Measurements from ENCODE around the gene NOC2L. TPM values are rescaled to one million over a fixed set of nuclear protein-coding genes. Genes with fewer than 3 reads are reported as not detected.
"Not testable (repeated sequence)": the region's sequence is repeated elsewhere in the genome, so short reads cannot be mapped to it uniquely, and the experiment has no call there.

NOC2L gene
- total RNA-seq, 1 donor from 2014 or later = 69.8 TPM

DNA sequence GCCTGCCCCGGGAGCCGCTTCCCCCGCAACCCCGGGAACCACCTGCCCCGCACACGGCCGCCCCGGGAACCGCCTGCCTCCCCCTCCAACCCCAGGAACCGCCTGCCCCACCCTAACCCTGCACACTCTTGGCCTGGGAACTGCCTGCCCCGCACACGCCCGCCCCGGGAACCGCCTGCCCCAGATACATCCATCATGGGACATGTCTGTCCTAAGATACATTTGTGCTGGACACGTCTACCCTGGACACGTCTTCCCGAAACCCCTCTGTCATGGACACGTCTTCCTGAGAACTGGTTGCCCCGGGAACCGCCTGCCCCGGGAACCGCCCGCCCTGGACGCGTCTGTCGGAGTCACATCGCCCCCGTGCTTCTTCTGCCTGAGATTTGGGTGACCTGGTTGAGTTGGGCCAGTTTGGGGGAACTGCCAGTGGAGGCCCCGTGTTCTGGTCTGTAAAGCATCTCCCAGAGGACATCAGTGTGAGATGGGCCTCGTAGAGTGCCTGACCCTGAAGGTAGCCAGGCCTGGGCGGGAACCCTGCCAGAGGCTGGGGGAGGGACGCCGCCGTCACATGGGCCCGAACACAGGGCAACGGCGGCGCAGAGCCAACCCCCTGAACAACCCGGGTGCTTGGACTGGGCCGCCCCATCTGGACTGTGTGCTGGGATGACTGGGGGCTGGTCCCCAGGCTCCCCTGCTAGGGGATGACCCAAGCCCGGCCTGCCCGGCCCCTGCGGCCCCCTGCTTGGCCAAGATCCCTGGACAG lies 19.2 kb upstream of the NOC2L start:
- Mint-ChIP-seq H3K4me1 (peaks cover 9% of the 10 kb centered on the region), H3K36me3 (peaks cover 6% of the 10 kb centered on the region), H3K4me3 (peak overlapping the region; percentile 45), H3K27ac (peak overlapping the region; percentile 82), H3K27me3 (ENCODE audit: low read depth) (peaks cover 7% of the 10 kb centered on the region), H3K9me3 (peaks cover 3% of the 10 kb centered on the region)
- TF ChIP-seq, protein P1, sequence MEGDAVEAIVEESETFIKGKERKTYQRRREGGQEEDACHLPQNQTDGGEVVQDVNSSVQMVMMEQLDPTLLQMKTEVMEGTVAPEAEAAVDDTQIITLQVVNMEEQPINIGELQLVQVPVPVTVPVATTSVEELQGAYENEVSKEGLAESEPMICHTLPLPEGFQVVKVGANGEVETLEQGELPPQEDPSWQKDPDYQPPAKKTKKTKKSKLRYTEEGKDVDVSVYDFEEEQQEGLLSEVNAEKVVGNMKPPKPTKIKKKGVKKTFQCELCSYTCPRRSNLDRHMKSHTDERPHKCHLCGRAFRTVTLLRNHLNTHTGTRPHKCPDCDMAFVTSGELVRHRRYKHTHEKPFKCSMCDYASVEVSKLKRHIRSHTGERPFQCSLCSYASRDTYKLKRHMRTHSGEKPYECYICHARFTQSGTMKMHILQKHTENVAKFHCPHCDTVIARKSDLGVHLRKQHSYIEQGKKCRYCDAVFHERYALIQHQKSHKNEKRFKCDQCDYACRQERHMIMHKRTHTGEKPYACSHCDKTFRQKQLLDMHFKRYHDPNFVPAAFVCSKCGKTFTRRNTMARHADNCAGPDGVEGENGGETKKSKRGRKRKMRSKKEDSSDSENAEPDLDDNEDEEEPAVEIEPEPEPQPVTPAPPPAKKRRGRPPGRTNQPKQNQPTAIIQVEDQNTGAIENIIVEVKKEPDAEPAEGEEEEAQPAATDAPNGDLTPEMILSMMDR (IDR thresholded peaks at IDR 0.05; ENCODE audit: unreplicated experiment) = no peak
- DNase-seq (ENCODE audit: low spot score in 2 of 2, unreplicated experiment in 2 of 2) = no peak

DNA sequence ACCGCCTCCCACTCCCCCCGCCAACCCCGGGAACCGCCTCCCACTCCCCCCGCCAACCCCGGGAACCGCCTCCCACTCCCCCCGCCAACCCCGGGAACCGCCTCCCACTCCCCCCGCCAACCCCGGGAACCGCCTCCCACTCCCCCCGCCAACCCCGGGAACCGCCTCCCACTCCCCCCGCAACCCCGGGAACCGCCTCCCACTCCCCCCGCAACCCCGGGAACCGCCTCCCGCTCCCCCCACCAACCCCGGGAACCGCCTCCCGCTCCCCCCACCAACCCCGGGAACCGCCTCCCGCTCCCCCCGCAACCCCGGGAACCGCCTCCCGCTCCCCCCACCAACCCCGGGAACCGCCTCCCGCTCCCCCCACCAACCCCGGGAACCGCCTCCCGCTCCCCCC lies 17.7 kb upstream of the NOC2L start:
- not testable (repeated sequence) for H3K27ac Mint-ChIP-seq; H3K4me3 Mint-ChIP-seq; DNase-seq (ENCODE audit: low spot score in 2 of 2, unreplicated experiment in 2 of 2); H3K27me3 Mint-ChIP-seq (ENCODE audit: low read depth); H3K36me3 Mint-ChIP-seq; H3K9me3 Mint-ChIP-seq; H3K4me1 Mint-ChIP-seq

DNA sequence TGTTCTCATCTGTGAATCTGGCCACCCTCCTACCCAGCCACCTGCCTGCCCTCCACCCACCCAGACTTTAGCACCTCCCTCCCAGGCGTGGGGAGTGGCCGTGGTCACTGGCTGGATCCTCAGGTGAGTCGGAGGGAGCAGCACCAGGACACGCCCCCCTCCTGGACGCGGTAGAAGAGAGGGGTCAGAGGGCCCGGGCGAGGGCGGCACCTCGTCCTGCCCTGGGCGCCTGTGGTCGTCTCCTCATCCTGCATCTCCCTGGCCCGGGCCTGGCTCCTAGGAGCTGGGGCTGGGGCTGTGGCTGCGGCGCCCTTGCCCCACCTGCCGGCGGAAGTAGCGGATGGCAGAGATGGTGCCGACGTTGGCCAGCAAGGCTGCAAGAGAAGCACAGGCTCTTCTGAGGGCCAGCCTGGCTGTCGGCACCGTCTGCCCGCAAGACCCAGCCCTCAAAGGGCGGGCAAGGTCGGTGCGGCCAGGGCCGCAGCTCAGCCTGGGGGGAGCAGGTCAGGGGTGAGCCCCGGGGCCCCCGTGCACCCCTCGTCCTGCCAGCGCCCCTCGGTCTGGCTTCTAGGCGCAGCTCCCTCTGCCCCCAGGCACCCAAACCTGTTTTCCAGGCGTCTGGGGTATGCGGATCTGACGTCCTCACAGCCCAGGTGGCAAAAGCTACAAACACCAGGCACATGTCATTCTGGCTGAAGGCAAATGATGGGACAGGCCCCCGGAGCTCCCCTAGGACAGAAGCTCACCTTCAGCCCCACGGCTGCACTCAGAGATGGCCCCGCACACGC lies 17.0 kb upstream of the NOC2L start:
- Mint-ChIP-seq H3K27me3 (ENCODE audit: low read depth) (no peaks in the 10 kb centered on the region), H3K9me3 (peaks cover 3% of the 10 kb centered on the region), H3K4me1 (peaks cover 11% of the 10 kb centered on the region), H3K27ac (peak overlapping the region; percentile 90), H3K36me3 (peaks cover 6% of the 10 kb centered on the region), H3K4me3 (peak overlapping the region; percentile 59)
- TF ChIP-seq, protein P1 (IDR thresholded peaks at IDR 0.05; ENCODE audit: unreplicated experiment) = peak; percentile 69
- peak; percentile 63 to 85 for DNase-seq (ENCODE audit: low spot score in 2 of 2, unreplicated experiment in 2 of 2)

- TF ChIP-seq, protein P1 (IDR thresholded peaks at IDR 0.05; ENCODE audit: unreplicated experiment) = no peak
- Mint-ChIP-seq H3K27ac (peak overlapping the region; percentile 90), H3K27me3 (ENCODE audit: low read depth) (no peaks in the 10 kb centered on the region), H3K4me3 (peak overlapping the region; percentile 59), H3K36me3 (peaks cover 6% of the 10 kb centered on the region), H3K4me1 (peaks cover 14% of the 10 kb centered on the region), H3K9me3 (peaks cover 3% of the 10 kb centered on the region)
- DNase-seq (ENCODE audit: low spot score in 2 of 2, unreplicated experiment in 2 of 2) = no peak
These were observed 16.3 kb upstream of the NOC2L start for GRCh38 chr1:975365-975764.

GRCh38 chr1:974687-975328 lies 15.8 kb upstream of the NOC2L start:
- Mint-ChIP-seq H3K27me3 (ENCODE audit: low read depth) (no peaks in the 10 kb centered on the region), H3K36me3 (peaks cover 6% of the 10 kb centered on the region), H3K4me1 (peaks cover 14% of the 10 kb centered on the region), H3K27ac (no peak overlapping the region), H3K4me3 (no peak overlapping the region), H3K9me3 (peaks cover 3% of the 10 kb centered on the region)
- no peak for DNase-seq (ENCODE audit: low spot score in 2 of 2, unreplicated experiment in 2 of 2)
- TF ChIP-seq, protein P1 (IDR thresholded peaks at IDR 0.05; ENCODE audit: unreplicated experiment) = no peak

- TF ChIP-seq, protein P1 (IDR thresholded peaks at IDR 0.05; ENCODE audit: unreplicated experiment) = no peak
- peaks cover 14% of the 10 kb centered on the region for H3K4me1 Mint-ChIP-seq
These were observed 15.2 kb upstream of the NOC2L start for GRCh38 chr1:974293-974640.

More at GRCh38 chr1:974293-974640, 15.2 kb upstream of the NOC2L start:
- DNase-seq (ENCODE audit: low spot score in 2 of 2, unreplicated experiment in 2 of 2) = no peak
- Mint-ChIP-seq H3K27me3 (ENCODE audit: low read depth) (peaks cover 5% of the 10 kb centered on the region), H3K9me3 (peaks cover 3% of the 10 kb centered on the region), H3K4me3 (no peak overlapping the region), H3K27ac (no peak overlapping the region), H3K36me3 (peaks cover 6% of the 10 kb centered on the region)

All from mesothelial cell of epicardium (in vitro differentiated cells).